IPS-18c (cell line): Measurements from ENCODE around the gene ATP6V0E2.
A peak's percentile ranks its signal among the peaks of the same experiment; 100 is the strongest.

Source experiments
- H3K4me3 ChIP-seq: 2 replicates; pipeline ENCODE4 v1.7.0; 2013; ENCODE audit warnings: low read depth, mild to moderate bottlenecking, low read length, moderate library complexity; ENCODE audit not compliant: insufficient read depth
- H3K9me3 ChIP-seq: one replicate; pipeline ENCODE4 v1.6.1; 2013; ENCODE audit warnings: mild to moderate bottlenecking, low read length, moderate library complexity; ENCODE audit not compliant: control insufficient read depth, insufficient read depth

The ATP6V0E2 gene

DNA sequence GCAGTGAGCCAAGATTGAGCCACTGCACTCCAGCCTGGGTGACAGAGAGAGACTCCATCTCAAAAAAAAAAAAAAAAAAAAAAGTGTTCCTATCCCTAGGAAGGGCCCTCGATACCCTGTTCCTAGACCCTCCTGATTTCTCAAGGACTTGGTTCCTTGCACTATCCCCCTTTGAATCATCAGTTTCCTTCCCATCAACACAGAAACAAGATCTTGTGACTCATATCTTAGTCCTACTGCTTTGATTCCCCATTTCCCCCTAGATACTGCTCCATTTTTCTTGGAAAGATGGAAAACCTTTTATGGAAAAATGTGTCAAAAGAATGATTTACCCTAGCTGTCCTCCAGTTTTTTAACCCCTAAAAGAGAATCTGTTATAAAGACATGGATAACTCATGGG is 37.3 kb upstream of the ATP6V0E2 start:
- no peaks in the 10 kb centered on the region for H3K9me3 ChIP-seq

DNA sequence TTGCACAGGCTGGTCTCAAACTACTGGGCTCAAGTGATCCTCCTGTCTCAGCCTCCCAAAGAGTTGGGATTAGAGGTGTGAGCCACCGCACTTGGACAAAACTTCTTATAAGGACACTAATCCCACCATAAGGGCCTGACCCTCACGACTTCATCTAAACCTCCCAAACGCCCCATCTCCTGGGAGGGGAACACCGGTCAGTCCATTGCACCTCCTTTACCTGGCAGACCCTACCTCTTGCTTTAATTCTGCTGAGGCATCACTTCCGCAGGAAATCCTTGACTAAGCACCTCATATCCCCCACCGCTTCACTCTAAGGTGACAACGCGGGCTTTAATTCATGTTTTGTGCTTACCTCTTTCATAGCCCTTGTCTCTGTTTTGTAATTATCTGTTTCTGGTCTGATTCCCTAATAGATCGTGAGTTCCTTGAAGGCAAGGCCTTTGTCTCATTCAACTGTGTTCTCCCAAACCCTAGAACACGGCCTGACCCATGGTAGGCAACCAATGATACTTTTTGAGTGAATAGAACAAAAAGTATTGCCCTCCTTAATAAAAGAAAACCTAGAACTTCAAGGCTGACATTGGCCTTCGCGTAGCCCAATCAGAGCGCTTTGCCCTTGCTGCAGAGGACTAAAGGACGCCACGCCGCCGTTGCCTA is 36.1 kb upstream of the ATP6V0E2 start:
- Histone ChIP-seq H3K4me3 (no peak overlapping the region), H3K9me3 (no peaks in the 10 kb centered on the region)

More for the DNA sequence above, 37.3 kb upstream of the ATP6V0E2 start:
- H3K4me3 ChIP-seq: no peak overlapping the region

DNA sequence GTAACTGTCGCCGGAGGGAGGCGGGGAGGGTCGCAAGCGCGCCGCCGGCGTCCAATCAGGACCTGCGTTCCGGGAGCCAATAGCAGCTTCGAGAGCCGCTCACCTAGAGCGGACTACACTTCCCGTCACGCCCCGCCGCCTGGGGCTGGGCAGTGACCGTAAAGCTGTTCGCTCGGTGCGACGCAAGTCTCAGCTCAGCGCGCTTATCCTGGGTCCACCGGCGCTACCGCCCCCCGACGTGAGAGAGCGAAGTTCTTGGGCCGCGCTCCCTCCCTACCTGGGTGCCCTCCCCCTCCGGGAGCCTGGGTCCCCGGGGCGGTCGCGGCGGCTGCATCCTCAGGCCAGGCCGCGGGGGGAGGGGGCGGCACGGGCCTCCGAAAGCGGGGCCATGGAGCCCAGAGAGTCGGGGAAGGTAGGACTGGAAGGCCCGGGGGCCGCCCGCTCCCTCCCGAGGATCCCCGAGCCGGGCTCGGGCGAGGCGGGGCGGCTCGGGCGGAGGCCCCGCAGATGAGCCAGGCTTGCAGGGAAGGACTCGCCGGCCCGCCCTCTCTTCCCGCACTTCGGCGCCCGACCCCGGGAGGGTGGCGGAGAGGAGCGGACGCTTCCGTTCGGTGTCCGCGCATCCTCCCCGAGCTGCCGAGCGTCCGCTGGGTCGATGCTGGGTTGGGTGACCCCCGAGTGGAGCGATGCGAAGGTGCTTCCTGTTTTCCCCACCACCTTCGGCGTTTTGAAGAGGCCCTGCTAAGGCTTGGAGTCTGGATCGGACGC is 35.4 kb upstream of the ATP6V0E2 start, which contains the start of gene ZNF862:
Gene ZNF862 (plus strand): TSS at position 152 of the 768 bp plus-strand sequence. CDS start 237 bp downstream, at position 389.
- peak within 1 kb of the TSS; percentile 81 for H3K4me3 ChIP-seq
- no peaks in the 10 kb centered on the region for H3K9me3 ChIP-seq

DNA sequence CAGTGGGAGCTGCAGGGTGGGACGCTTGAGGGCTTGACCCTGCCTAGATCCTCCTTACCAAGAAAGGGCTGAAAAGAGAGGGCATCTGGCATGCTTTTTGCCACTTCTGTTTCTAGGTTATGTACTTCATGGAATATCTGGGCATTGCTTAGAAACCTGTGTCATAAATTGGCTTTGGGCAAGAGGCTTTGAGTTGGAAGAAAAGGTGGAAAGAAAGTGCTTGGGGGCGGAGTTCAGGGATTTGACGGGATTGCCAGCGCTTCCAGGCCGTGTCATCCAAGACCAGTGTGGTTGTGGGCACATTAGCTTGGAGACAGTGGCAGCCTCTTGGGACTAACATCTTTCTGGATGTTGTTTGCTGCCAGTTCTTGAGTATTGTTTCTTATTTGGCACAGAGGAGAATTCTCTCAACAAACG is 34.8 kb upstream of the ATP6V0E2 start:
- H3K9me3 ChIP-seq: no peaks in the 10 kb centered on the region
- peak overlapping the region; percentile 81 for H3K4me3 ChIP-seq

DNA sequence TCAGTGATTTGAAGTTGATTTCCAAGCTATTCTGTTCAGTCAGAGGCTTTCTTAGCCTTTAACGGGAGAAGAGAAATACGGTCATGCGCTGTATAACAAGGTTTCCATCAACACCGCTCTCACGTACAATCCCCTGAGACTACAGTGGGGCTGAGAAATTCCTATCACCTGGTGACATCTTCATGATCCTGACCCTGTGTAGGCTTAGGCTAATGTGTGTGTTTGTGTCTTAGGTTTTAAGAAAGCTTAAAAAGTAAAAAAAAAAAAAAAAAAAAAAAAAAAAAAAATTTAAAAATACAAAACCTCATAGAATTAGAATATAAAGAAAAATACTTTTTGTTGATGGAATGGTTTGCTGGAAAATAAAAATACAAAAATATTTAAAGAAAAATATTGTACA is 33.8 kb upstream of the ATP6V0E2 start:
- Histone ChIP-seq H3K9me3 (no peaks in the 10 kb centered on the region), H3K4me3 (no peak overlapping the region)

DNA sequence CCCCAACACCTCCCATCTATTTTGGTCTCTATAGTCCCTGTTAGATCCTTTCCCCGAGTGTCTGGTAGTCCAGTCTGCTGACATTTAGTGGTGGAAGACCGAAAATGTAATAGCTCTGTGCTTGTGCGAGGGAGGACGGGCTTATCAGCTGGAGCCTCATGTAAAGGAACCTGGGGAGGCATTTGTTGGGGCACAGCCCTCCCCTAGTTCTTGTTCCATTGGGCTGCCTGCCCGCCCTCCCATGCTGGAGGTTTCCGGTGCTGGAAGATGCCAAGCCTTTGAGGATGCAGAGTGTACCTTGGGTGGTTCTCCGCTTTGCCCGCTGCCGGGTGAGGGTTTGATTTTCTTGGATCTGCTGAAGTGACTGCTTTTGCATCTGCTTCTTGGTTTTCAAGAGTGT is 30.2 kb upstream of the ATP6V0E2 start:
- H3K4me3 ChIP-seq: no peak overlapping the region

DNA sequence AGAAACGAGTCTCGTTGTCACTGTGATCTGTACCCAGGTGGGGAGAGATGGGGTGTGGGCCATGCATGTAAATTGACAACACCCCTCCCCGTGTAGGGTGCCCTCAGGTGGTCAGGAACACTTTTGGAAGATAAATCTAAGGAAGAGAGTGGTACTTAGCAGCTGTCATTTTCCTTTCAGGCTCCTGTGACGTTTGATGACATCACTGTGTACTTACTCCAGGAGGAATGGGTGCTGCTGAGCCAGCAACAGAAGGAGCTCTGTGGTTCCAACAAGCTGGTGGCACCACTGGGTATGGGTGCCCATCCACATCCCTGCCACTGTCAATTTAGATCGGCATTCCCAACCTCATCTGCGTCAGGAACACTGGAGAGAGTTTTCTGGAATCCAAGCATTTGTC is 29.3 kb upstream of the ATP6V0E2 start:
- H3K9me3 ChIP-seq: no peaks in the 10 kb centered on the region
- no peak overlapping the region for H3K4me3 ChIP-seq

More for the DNA sequence above, 30.2 kb upstream of the ATP6V0E2 start:
- no peaks in the 10 kb centered on the region for H3K9me3 ChIP-seq

DNA sequence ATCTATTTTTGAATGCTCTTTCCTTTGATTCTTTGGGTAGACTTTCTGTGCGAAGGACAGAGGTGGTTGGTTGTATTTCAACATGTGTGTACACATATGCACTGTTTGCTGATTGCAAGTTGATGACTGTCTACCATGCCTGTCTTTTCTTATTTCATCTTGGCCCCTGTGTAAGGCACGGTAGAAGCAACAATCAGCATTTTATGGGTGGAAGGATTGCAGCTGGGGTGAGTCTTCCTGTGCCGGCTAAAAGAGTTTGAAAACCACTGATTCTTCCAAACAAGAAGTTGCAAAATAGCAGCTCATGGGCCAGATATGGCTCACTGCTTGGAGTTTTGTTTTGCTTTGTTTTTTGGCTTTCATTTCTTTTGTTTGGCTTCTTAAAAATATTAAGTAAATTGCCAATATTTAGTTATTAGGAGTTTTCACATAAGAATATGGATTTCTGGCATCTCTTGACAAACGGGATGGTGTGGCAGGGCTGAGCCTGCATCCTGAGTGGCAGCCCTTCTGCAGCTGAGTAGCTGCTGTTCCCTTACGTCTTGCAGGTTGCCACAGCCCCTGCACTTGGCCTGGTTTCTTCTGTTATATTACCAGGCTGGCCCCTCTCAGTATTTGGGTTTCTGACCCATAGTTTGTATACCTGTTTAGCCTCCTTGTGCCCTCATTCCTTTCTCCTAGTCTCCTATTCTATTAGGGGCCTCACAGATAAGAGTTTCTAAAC is 28.4 kb upstream of the ATP6V0E2 start:
- no peak overlapping the region for H3K4me3 ChIP-seq
- H3K9me3 ChIP-seq: no peaks in the 10 kb centered on the region

DNA sequence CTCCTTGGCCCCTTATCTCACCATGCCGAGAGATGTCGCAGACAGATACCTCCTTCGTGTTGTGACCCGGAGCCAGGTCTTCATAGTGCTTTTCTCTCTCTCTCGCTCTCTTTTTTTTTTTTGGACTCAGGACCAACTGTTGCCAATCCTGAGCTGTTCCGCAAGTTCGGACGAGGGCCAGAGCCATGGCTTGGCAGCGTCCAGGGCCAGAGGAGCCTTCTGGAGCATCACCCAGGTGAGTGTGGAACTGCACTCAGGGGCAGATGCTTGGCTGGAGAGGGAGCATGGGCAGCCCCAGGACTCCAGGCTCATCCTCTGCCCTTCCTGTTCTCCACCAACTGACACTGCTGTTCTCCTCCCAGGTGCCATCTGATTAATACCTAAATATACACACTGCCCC is 27.7 kb upstream of the ATP6V0E2 start:
- Histone ChIP-seq H3K4me3 (no peak overlapping the region), H3K9me3 (no peaks in the 10 kb centered on the region)

DNA sequence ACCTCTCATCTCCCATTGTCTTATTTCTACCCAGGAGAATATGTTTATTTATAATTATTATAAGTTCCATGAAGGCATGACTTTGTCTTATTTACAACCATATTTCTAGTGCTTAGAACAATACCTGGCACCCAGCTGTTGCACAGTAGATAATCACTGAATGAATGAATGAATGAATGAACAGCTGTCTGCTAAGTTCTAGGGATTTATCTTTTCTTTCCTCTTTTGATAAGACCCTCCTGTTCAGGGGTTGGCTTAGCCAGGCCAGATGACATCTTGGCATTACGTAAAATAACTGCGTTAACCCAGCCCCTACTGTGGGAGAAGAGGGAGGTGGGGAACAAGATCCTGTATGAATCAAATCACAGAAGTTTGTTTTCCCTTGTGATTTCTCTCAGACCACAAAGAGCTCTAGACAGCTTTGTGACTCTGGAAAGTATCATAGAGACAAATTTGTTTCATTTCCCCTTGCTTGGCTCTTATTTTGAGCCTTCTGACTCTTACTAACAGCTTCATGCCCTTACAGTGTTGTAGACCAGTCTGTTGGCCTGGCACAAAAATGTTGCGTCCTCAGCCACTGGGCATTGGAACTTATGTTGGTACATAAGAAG is 27.2 kb upstream of the ATP6V0E2 start:
- H3K9me3 ChIP-seq: no peaks in the 10 kb centered on the region
- H3K4me3 ChIP-seq: no peak overlapping the region

DNA sequence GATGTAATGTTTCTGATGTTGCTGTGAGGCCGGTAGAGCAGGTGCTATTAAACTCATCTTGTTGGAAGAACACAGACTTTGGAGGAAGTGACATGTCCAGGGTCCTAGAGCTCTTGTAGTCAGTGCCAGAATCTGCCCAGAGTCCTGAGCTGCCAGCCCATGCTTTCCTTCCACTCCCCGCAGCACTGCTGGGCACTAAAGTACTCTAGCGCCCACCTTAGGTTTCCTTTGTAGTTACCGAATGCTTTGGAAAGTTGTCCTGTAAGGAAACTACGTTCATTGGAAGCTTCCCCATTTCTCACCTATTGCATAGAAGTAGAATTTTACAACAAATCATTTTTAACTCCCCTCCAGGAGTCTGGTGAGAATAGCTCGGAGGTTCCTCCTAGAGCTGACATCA is 24.6 kb upstream of the ATP6V0E2 start:
- Histone ChIP-seq H3K4me3 (no peak overlapping the region), H3K9me3 (no peaks in the 10 kb centered on the region)

DNA sequence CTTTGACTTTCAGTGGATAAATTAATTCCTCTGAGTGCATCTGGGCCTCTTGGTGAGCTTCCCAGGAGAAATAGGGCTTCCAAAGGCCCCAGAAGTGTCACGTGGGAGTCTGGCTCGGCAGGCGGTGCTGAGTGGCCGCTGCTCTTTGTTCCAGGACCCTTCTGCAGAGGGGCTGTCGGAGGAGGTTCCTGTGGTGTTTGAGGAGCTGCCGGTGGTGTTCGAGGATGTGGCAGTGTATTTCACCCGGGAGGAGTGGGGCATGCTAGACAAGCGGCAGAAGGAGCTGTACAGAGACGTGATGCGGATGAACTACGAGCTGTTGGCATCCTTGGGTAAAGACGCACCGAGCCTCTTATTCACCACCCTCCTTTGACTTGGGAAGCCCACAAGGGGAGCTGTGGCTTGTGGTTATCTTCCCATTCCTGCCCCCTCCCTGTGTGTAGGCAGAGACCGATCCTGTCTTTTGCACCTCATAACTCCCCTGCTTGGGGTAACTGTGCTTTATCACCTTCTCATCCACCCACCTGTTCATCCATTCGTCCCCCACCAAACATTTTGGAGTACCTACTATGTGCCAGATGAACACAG is 23.7 kb upstream of the ATP6V0E2 start:
- Histone ChIP-seq H3K4me3 (no peak overlapping the region), H3K9me3 (no peaks in the 10 kb centered on the region)

DNA sequence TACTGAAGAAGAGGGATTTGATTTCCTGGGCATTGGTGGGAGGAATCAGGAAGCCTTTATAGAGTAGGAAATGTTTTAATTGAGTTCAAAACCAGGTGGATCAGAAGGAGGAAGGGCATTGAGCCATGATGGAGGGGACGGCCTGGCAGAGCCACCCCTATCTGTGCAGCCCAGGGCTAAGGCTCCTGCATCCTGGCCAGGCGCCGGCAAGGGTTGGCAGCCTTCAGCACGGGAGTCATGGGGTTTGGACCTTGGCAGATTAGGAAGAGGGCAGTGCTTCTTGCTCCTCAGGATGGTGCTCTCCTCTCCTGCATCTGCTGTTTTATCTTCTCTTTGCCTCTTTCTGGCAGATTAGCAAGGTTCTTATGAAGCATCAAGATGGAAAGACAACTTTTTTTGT is 23.1 kb upstream of the ATP6V0E2 start:
- Histone ChIP-seq H3K9me3 (no peaks in the 10 kb centered on the region), H3K4me3 (no peak overlapping the region)

DNA sequence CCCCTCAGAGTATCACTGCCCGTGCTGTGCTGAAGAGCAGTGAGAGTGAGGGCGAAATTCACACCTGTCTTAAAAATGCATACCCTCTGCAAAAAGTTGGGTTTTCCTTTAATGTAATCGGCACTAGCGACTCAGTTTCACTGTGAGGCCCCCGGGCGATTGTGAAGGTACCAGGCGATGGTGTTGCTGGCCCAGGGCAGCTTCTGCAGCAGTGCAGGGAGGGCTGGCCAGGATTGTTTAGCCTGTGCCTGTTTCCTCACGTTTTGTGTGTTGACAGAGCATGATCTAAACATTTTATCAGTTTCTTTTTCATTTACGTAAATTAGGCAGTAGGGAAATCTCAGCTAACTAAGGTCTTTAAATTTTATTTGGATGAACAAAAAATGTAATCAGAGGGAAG is 22.3 kb upstream of the ATP6V0E2 start:
- H3K9me3 ChIP-seq: no peaks in the 10 kb centered on the region
- H3K4me3 ChIP-seq: no peak overlapping the region

DNA sequence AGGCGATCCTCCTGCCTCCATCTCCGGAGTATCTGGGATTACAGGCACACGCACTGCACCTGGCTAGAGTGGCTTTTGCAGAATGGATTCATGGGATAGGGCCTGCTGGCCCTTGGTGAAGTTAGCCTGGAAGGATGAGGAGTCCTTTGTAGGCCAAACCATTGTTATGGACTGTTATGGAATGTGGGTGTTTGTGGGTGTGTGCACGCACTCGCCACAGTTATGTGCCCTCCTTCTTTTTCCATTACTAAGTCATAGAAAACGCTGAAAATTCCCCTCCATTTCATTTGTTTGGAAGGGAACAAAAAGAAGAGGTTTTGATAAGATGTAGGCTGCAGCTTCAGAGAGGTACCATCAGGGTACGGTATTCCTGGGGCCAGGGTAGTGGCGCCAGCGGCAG is 20.6 kb upstream of the ATP6V0E2 start:
- Histone ChIP-seq H3K9me3 (no peaks in the 10 kb centered on the region), H3K4me3 (no peak overlapping the region; the same call in 1 of the 2 replicates)

DNA sequence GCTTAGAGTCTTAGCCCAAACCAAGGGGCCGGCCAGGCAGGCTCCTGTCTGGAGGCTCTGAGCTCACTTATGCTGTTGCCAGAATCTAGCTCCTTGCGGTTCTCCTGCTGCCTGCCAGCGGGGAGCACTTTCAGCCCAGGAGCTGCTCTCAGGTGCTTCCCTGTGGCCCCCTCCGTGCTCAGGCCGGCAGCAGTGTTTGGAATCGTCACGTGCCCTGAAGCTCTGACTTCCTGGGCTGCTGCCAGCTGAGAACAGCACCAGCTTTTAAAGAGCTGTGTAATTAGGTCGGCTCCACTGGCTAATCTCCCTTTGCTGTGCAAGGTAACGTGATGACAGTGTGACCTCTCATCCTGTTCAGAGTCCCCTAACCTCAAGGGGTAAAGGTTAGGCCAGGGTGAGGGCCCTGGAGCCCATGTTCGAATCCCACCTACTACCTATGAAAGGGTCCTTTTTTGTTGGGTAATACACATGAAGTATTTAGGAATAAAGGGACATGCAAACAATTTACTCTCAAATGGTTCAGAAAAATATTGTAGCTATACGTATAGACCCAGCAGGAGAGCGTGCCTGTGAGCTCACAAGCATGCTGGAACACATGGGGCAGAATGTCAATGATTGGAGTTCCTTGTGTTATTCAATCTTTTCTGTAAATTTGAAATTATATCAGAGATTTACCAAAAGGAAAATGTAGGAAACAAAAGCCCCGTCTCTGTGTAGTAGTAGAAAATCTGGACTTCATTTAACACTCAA is 19.0 kb upstream of the ATP6V0E2 start:
- no peaks in the 10 kb centered on the region for H3K9me3 ChIP-seq
- no peak overlapping the region for H3K4me3 ChIP-seq
